Body of pancreas (tissue), 4 donors: ENCODE results near the gene GRIN1. TPM values are rescaled to one million over a fixed set of nuclear protein-coding genes. Genes with fewer than 3 reads are reported as not detected.

Source experiments
- ATAC-seq: fragments of 150-250 bp; one replicate; pipeline ENCODE4 v1.9.1; 2016
- DNase-seq, 4 donors: peaks; one replicate each; pipeline ENCODE4 v3.0.0-alpha.2; 2019
- H3K27ac ChIP-seq, 4 donors: fragments of 200-600 bp; sonication (generic); 1 replicate in 3 of 4; 2 replicates in 1 of 4; pipeline versions ENCODE4 v1.5.1 to v1.6.1; 2016 to 2019; ENCODE audit warnings: mild to moderate bottlenecking in 1 of 4, mixed read lengths in 1 of 4, moderate library complexity in 1 of 4
- H3K27me3 ChIP-seq, 2 donors: fragments of 200-600 bp; sonication (generic); one replicate each; pipeline ENCODE4 v1.6.0; 2016; ENCODE audit warnings: mild to moderate bottlenecking in 1 of 2
- H3K36me3 ChIP-seq, 2 donors: fragments of 200-600 bp; sonication (generic); replicated peaks in 1 of 2; 2 replicates each; pipeline ENCODE4 v1.5.1; 2016; ENCODE audit warnings: low read depth in 2 of 2; ENCODE audit not compliant: insufficient read depth in 1 of 2
- H3K4me1 ChIP-seq: fragments of 200-600 bp; sonication (generic); one replicate; pipeline ENCODE4 v1.6.0; 2016
- H3K4me3 ChIP-seq, 2 donors: fragments of 200-600 bp; sonication (generic); 1 replicate in 1 of 2; 2 replicates in 1 of 2; pipeline ENCODE4 v1.5.1; 2016 to 2019
- H3K9me3 ChIP-seq, 3 donors: fragments of 200-600 bp; sonication (generic); 1 replicate in 2 of 3; 2 replicates in 1 of 3; pipeline ENCODE4 v1.5.1; 2016
- CTCF ChIP-seq, 7 experiments: fragments of 450-650 bp in 4 of 7; fragments of 200-600 bp in 3 of 7; sonication (generic) in 3 of 7; IDR thresholded peaks; one replicate each; pipeline ENCODE4 v1.5.1; 2016 to 2019; ENCODE audit warnings: antibody characterized with exemption in 7 of 7
- POLR2A ChIP-seq, 3 donors: fragments of 450-650 bp; IDR thresholded peaks; one replicate each; pipeline ENCODE4 v1.6.1; 2016; ENCODE audit warnings: antibody characterized with exemption in 3 of 3, mild to moderate bottlenecking in 2 of 3
- WGBS, 2 donors: methylation state at CpG; one replicate each; pipeline ENCODE4 v1.1.5; 2017; 5-methylcytosine and 5-hydroxymethylcytosine counted together
- intact Hi-C: fragments of 100-400 bp; cut with DNase I; formaldehyde crosslinking; loops from one replicate; pipeline ENCODE4 v1.15.1; 2023
- total RNA-seq, 2 donors: library from RNA; depleted of rRNA; stranded (reverse); fragments of >200 nt; gene quantifications; one replicate each; pipeline ENCODE4 v1.1.0, GENCODE V29; 2016

Gene GRIN1
- total RNA-seq, 2 donors from 2014 or later = not detected

GRCh38 chr9:137109250-137110146 lies 29.5 kb upstream of the GRIN1 start:
- Histone ChIP-seq H3K27me3 (no peaks in the 10 kb centered on the region), H3K36me3 (peaks cover 0 to 5% of the 10 kb centered on the region in 2 donors), H3K9me3 (no peaks in the 10 kb centered on the region), H3K4me1 (peaks cover 8% of the 10 kb centered on the region), H3K4me3 (no peak overlapping the region), H3K27ac (no peak overlapping the region)
- intact Hi-C loops = no loop called here
- 76 to 85% methylated on average over 20 to 30 of the region's 34 CpGs for WGBS, 2 donors
- TF ChIP-seq CTCF (IDR thresholded peaks at IDR 0.05) (no peak), POLR2A (IDR thresholded peaks at IDR 0.05) (no peak)
- DNase-seq (no peak), ATAC-seq (no peak)

GRCh38 chr9:137110147-137110910 lies 28.6 kb upstream of the GRIN1 start:
- no peak for TF ChIP-seq CTCF (IDR thresholded peaks at IDR 0.05)
- TF ChIP-seq POLR2A (IDR thresholded peaks at IDR 0.05) = no peak
- ATAC-seq (no peak), DNase-seq (no peak)
- Histone ChIP-seq H3K4me1 (peaks cover 17% of the 10 kb centered on the region), H3K36me3 (peaks cover 0 to 5% of the 10 kb centered on the region in 2 donors), H3K4me3 (no peak overlapping the region), H3K27me3 (no peaks in the 10 kb centered on the region), H3K27ac (no peak overlapping the region), H3K9me3 (no peaks in the 10 kb centered on the region)
- intact Hi-C loops = no loop called here
- WGBS, 2 donors = 89 to 98% methylated on average over 9 to 35 of the region's 38 CpGs

GRCh38 chr9:137110911-137111787 lies 27.8 kb upstream of the GRIN1 start:
- Histone ChIP-seq H3K27me3 (no peaks in the 10 kb centered on the region), H3K36me3 (no peaks in the 10 kb centered on the region), H3K4me3 (no peak overlapping the region), H3K9me3 (no peaks in the 10 kb centered on the region), H3K4me1 (peaks cover 17% of the 10 kb centered on the region), H3K27ac (no peak overlapping the region)
- intact Hi-C loops = no loop called here
- no peak for ATAC-seq
- 86 to 90% methylated on average over 24 to 27 of the region's 28 CpGs for WGBS, 2 donors
- no peak for DNase-seq
- TF ChIP-seq CTCF (IDR thresholded peaks at IDR 0.05) (no peak), POLR2A (IDR thresholded peaks at IDR 0.05) (no peak)

- intact Hi-C loops = no loop called here
- no peak for DNase-seq
- Histone ChIP-seq H3K4me1 (peaks cover 17% of the 10 kb centered on the region), H3K9me3 (no peaks in the 10 kb centered on the region), H3K27ac (no peak overlapping the region), H3K27me3 (no peaks in the 10 kb centered on the region), H3K4me3 (no peak overlapping the region), H3K36me3 (no peaks in the 10 kb centered on the region)
- 86 to 92% methylated on average over 6 to 33 of the region's 35 CpGs for WGBS, 2 donors
- TF ChIP-seq POLR2A (IDR thresholded peaks at IDR 0.05) = no peak
- TF ChIP-seq CTCF (IDR thresholded peaks at IDR 0.05) = no peak
- no peak for ATAC-seq
These were observed 27.0 kb upstream of the GRIN1 start for GRCh38 chr9:137111788-137112563.
